ENCODE measurements around the gene GAS2L2. TPM values are rescaled to one million over a fixed set of nuclear protein-coding genes. Genes with fewer than 3 reads are reported as not detected.

GAS2L2 gene
- total RNA-seq, 1 donor from 2014 or later = under 0.01 TPM

GRCh38 chr17:35748341-35748841 lies 4.6 kb downstream of the GAS2L2 start:
- DNase-seq (ENCODE audit: low spot score in 2 of 2) = no peak
- no peak for FAIRE-seq

GRCh38 chr17:35747540-35748017 lies 5.5 kb downstream of the GAS2L2 start:
- FAIRE-seq = no peak

GRCh38 chr17:35745749-35746320 lies 7.2 kb downstream of the GAS2L2 start:
- FAIRE-seq (no peak), DNase-seq (ENCODE audit: low spot score in 2 of 2) (no peak)

More at GRCh38 chr17:35747540-35748017, 5.5 kb downstream of the GAS2L2 start:
- peak; percentile 80 to 89 for DNase-seq (ENCODE audit: low spot score in 2 of 2)

GRCh38 chr17:35745246-35745645 lies 7.8 kb downstream of the GAS2L2 start:
- DNase-seq (ENCODE audit: low spot score in 2 of 2) = no peak
- no peak for FAIRE-seq

GRCh38 chr17:35744830-35745229 lies 8.2 kb downstream of the GAS2L2 start:
- DNase-seq (ENCODE audit: low spot score in 2 of 2) (no peak), FAIRE-seq (no peak)

GRCh38 chr17:35743626-35744328 lies 9.3 kb downstream of the GAS2L2 start:
- FAIRE-seq (no peak), DNase-seq (ENCODE audit: low spot score in 2 of 2) (no peak)

GRCh38 chr17:35742896-35743477 lies 10.1 kb downstream of the GAS2L2 start:
- DNase-seq (ENCODE audit: low spot score in 2 of 2) (no peak), FAIRE-seq (no peak)

- no peak for FAIRE-seq
- DNase-seq (ENCODE audit: low spot score in 2 of 2) = no peak
These were observed 10.5 kb downstream of the GAS2L2 start for GRCh38 chr17:35742496-35742895.

- DNase-seq (ENCODE audit: low spot score in 2 of 2) (peak in 1 of 2 donors; percentile 24), FAIRE-seq (no peak)
These were observed 11.8 kb downstream of the GAS2L2 start for GRCh38 chr17:35740997-35741931.

- FAIRE-seq = no peak
- DNase-seq (ENCODE audit: low spot score in 2 of 2) = no peak
These were observed 12.8 kb downstream of the GAS2L2 start for GRCh38 chr17:35740216-35740615.

- FAIRE-seq (no peak), DNase-seq (ENCODE audit: low spot score in 2 of 2) (peak in 1 of 2 donors; percentile 11)
These were observed 14.4 kb downstream of the GAS2L2 start for GRCh38 chr17:35738519-35739133.

- no peak for FAIRE-seq
- DNase-seq (ENCODE audit: low spot score in 2 of 2) = peak in 1 of 2 donors; percentile 13
These were observed 16.8 kb downstream of the GAS2L2 start for GRCh38 chr17:35736236-35736635.

GRCh38 chr17:35735036-35735805 lies 17.8 kb downstream of the GAS2L2 start:
- FAIRE-seq (no peak), DNase-seq (ENCODE audit: low spot score in 2 of 2) (peak in 1 of 2 donors; percentile 12)

- no peak for FAIRE-seq
- DNase-seq (ENCODE audit: low spot score in 2 of 2) = peak in 1 of 2 donors; percentile 21
These were observed 18.6 kb downstream of the GAS2L2 start for GRCh38 chr17:35734396-35734795.

- FAIRE-seq (no peak), DNase-seq (ENCODE audit: low spot score in 2 of 2) (peak in 1 of 2 donors; percentile 22)
These were observed 19.7 kb downstream of the GAS2L2 start for GRCh38 chr17:35733366-35733765.

- DNase-seq (ENCODE audit: low spot score in 2 of 2) (no peak), FAIRE-seq (no peak)
These were observed 20.3 kb downstream of the GAS2L2 start for GRCh38 chr17:35732806-35733136.

GRCh38 chr17:35731917-35732805 lies 20.9 kb downstream of the GAS2L2 start:
- DNase-seq (ENCODE audit: low spot score in 2 of 2) (peak; percentile 48 to 57), FAIRE-seq (no peak)

GRCh38 chr17:35731239-35731916 lies 21.7 kb downstream of the GAS2L2 start, which contains the start of gene RASL10B:
Gene RASL10B, plus strand, starts transcription at chr17:35731639. Its CDS starts 3,546 bp downstream, at chr17:35735185.
- DNase-seq (ENCODE audit: low spot score in 2 of 2) (peak; percentile 76 to 86), FAIRE-seq (no peak)
